ENCODE measurements around the gene UGT1A3. TPM values are rescaled to one million over a fixed set of nuclear protein-coding genes. Genes with fewer than 3 reads are reported as not detected.
"Not testable (repeated sequence)": the region's sequence is repeated elsewhere in the genome, so short reads cannot be mapped to it uniquely, and the experiment has no call there.

Gene UGT1A3
- total RNA-seq, 1 experiment from 2014 or later, result 5.9 TPM

DNA sequence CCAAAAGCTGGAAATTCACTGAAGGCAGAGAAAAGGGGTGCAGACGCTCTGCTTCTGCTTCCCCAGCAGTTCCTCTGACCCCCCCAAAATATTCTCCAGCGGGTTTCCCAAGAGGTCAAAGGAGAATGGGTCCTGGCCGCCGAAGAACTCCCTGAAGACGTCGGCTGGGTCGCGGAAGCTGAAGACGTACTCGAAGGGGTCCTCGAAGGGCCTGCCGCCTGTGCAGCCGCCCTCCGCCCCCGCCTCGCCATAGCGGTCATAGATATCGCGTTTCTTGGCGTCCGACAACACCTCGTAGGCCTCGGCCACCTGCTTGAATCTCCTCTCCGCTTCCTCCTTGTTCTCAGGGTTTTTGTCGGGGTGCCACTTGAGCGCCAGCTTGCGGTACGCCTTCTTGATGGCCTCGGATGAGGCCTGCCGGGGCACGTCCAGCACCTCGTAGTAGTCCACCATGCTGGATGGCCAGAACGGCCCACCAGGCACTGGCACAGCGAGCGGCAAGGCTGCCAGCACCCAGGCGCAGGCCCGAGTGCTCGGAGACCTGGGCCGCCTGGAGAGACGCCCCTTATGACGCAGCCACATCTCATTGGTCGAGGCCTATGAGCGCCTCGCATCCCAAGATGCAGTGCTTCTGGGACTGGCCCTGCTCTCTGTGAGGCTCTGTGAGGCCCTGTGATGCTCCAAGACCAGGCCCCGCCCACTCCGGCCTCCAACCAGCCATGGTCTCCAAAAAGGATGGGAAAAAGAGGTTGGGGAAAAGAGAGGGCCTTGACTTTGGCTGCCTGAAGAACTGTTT lies 14.8 kb downstream of the UGT1A3 start:
- Mint-ChIP-seq H3K36me3 (ENCODE audit: insufficient read depth, unreplicated experiment) (peaks cover 27% of the 10 kb centered on the region), H3K27me3 (ENCODE audit: unreplicated experiment) (no peaks in the 10 kb centered on the region), H3K4me1 (ENCODE audit: low read depth, unreplicated experiment) (peaks cover 24% of the 10 kb centered on the region), H3K9me3 (ENCODE audit: low read depth, unreplicated experiment) (peaks cover 10% of the 10 kb centered on the region), H3K27ac (ENCODE audit: unreplicated experiment) (no peak overlapping the region), H3K4me3 (ENCODE audit: low read depth, unreplicated experiment) (no peak overlapping the region)
- no peak for DNase-seq
- intact Hi-C loops (cut with micrococcal nuclease; ENCODE audit: unreplicated experiment), result no loop called here
- BruUV-seq (replicated peaks), result no TSS peak
- CTCF ChIA-PET, result no interaction called here
- TF ChIP-seq, protein P1, sequence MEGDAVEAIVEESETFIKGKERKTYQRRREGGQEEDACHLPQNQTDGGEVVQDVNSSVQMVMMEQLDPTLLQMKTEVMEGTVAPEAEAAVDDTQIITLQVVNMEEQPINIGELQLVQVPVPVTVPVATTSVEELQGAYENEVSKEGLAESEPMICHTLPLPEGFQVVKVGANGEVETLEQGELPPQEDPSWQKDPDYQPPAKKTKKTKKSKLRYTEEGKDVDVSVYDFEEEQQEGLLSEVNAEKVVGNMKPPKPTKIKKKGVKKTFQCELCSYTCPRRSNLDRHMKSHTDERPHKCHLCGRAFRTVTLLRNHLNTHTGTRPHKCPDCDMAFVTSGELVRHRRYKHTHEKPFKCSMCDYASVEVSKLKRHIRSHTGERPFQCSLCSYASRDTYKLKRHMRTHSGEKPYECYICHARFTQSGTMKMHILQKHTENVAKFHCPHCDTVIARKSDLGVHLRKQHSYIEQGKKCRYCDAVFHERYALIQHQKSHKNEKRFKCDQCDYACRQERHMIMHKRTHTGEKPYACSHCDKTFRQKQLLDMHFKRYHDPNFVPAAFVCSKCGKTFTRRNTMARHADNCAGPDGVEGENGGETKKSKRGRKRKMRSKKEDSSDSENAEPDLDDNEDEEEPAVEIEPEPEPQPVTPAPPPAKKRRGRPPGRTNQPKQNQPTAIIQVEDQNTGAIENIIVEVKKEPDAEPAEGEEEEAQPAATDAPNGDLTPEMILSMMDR (IDR thresholded peaks at IDR 0.05; ENCODE audit: unreplicated experiment), result no peak

DNA sequence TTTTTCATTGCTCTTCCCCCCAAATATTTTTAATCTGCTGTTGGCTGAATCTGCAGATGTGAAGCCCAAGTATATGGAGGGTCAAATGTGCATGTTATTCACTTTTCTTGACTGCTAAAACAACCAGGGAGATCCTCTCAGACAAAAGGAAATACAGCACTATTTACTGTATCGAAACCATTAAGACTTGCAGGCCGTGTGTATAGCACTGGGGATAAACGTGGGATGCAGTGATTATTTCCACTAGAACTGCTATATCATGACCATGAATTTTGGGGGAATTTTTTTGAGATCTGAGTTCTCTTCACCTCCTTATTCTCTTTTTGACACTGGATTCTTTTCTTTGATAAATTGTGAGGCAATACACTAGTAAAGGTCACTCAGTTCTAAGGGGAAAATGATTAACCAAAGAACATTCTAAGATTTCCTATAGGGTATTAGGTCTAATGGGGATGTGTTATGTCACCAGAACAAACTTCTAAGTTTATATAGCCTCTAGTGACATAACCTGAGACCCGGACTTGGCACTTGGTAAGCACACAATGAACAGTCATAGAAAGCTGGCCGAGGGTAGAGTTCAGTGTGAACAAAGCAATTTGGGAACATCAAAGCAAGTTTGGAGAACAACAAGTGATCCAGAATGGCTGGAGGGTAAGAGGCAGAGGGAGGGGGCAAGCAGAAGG lies 16.4 kb downstream of the UGT1A3 start:
- Mint-ChIP-seq H3K9me3 (ENCODE audit: low read depth, unreplicated experiment) (peaks cover 16% of the 10 kb centered on the region), H3K4me1 (ENCODE audit: low read depth, unreplicated experiment) (peaks cover 24% of the 10 kb centered on the region), H3K36me3 (ENCODE audit: insufficient read depth, unreplicated experiment) (peaks cover 30% of the 10 kb centered on the region), H3K27me3 (ENCODE audit: unreplicated experiment) (no peaks in the 10 kb centered on the region), H3K27ac (ENCODE audit: unreplicated experiment) (peak overlapping the region; percentile 19), H3K4me3 (ENCODE audit: low read depth, unreplicated experiment) (no peak overlapping the region)
- intact Hi-C loops (cut with micrococcal nuclease; ENCODE audit: unreplicated experiment), result no loop called here
- TF ChIP-seq, protein P1 (IDR thresholded peaks at IDR 0.05; ENCODE audit: unreplicated experiment), result no peak
- DNase-seq, result no peak
- CTCF ChIA-PET, result no interaction called here
- BruUV-seq (replicated peaks), result no TSS peak

DNA sequence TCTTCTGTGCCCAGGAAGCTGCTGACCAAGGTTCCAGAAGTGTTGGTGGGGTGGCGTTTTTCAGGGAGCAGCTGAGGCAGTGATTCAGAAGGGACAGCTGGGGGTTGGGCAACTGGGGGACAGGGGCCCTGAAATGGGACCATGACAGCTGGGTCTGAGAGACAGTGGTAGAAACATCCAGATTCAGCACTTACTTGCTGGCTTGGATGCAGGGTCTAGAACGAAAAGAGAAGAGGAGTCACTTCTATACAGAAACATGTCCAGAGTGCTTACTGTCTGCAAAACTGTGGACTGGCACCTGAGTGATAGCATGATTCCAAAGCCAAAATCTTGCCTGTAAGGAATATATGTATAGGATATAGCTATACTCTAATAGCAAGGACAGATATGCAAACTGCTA lies 17.0 kb downstream of the UGT1A3 start:
- Mint-ChIP-seq H3K27ac (ENCODE audit: unreplicated experiment) (peak overlapping the region; percentile 19), H3K4me1 (ENCODE audit: low read depth, unreplicated experiment) (peaks cover 24% of the 10 kb centered on the region), H3K36me3 (ENCODE audit: insufficient read depth, unreplicated experiment) (peaks cover 26% of the 10 kb centered on the region), H3K9me3 (ENCODE audit: low read depth, unreplicated experiment) (peaks cover 16% of the 10 kb centered on the region)
- H3K27me3 Mint-ChIP-seq (ENCODE audit: unreplicated experiment); intact Hi-C loops (cut with micrococcal nuclease; ENCODE audit: unreplicated experiment); BruUV-seq (replicated peaks); H3K4me3 Mint-ChIP-seq (ENCODE audit: low read depth, unreplicated experiment); CTCF ChIA-PET; DNase-seq: not testable (repeated sequence)

DNA sequence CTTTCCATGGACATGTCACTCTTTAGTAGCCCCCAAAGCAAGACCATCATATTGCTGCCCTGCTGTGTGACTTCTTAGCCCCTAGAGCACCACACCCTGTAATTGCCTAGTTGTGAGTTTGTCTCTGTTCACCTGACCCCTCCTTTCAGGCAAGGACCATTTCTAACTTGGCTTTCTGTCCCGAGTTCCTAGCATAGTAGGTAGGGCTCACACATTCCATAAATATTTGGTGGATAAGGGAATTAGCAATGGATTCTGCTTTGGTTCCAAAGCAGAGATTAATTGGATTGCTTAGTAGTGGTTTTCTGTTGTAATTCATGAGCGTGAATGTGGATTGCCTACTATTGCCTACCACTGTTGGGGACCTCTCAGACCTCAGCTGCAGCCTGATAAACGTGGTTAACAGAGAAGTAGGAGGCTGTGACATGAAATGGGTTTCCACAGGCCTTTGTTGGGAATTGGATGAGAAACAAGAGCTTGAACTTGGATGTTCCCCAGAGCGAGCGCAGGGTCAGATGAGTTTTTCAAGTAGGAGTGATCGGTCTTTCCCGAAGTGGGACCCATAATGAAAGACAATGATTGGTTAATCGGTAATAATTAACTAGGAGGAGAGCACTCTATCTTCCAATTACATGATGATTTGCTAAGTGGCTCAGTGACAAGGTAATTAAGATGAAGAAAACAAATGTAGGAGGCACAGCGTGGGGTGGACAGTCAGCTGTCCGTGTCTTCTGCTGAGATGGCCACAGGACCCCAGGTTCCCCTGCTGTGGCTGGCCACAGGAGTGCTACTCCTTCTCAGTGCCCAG lies 17.8 kb downstream of the UGT1A3 start:
- Mint-ChIP-seq H3K4me1 (ENCODE audit: low read depth, unreplicated experiment) (peaks cover 32% of the 10 kb centered on the region), H3K27me3 (ENCODE audit: unreplicated experiment) (no peaks in the 10 kb centered on the region), H3K4me3 (ENCODE audit: low read depth, unreplicated experiment) (no peak overlapping the region), H3K36me3 (ENCODE audit: insufficient read depth, unreplicated experiment) (peaks cover 26% of the 10 kb centered on the region), H3K27ac (ENCODE audit: unreplicated experiment) (peak overlapping the region; percentile 13), H3K9me3 (ENCODE audit: low read depth, unreplicated experiment) (peaks cover 18% of the 10 kb centered on the region)
- no peak for DNase-seq
- TF ChIP-seq, protein P1 (IDR thresholded peaks at IDR 0.05; ENCODE audit: unreplicated experiment), result no peak
- CTCF ChIA-PET, result no interaction called here
- no TSS peak for BruUV-seq (replicated peaks)
- intact Hi-C loops (cut with micrococcal nuclease; ENCODE audit: unreplicated experiment), result no loop called here

Measured in Calu3 (cell line).